Activated T-helper 1 cell treated with anti-CD3 and anti-CD28 coated beads, Interleukin-2, amount 50 U/mL, for 16 hours (primary cell): Measurements from ENCODE around the gene CARS1.

Source experiments
- DNase-seq, 2 donors: peaks; one replicate each; pipeline ENCODE4 v3.0.0-alpha.2; 2020; ENCODE audit warnings: low read depth in 1 of 2, low spot score in 1 of 2

The CARS1 gene

DNA sequence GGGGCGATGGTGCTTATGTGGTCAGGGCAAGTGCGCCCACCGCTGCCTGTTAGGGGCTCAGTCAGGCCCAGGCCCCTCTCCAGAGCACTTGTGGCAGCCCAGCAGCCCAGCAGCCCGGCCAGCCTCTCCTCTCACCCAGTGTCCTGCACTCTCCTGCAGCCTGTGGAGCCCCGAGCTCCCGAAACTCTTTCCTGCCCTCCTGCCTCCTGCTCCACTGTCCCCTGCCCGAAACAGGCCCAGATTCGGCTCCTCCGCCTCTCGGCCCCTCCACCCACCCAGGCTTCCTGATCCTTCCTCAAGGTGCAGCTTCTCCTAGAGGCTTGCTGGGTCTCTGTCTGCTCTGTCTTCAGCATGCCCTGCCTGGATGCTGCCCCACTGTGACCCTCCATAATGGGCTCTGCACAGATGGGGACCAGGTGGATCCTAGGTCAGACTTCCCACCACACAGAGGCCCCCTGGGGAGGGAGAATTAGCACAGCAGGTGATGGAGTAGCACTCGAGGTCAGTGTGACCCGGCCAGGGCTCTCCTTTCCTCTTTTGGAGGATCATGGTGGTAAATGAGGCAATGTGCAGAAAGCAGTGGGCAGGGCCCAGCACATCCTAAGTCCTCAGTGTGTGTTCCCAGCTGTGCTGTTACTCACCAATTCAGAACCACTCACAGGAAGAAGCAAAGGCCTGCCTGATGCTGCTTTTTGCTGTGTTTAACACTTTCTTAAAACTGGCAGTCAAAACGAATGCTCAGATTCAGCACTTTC, 46.5 kb downstream of the CARS1 start:
- no peak for DNase-seq

DNA sequence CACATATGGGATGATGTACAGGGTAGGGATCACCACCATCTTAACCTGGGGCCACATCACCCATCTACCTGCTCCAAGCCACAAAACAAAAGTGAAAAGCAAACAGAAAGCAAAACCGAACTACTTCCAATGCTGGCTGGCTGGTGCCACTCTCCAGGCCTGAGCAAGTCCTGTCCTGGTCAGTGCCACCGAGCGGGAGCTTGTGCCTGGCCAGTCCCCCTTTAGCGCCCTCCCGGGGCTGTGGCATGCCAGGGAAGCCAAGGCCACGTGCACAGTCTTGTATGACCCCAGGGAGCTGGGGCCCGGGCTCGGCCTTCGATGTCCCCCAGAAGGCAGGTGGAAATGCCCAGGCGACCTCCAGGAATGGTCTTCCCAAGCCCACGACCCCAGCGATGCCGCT, 47.2 kb downstream of the CARS1 start:
- no peak for DNase-seq

DNA sequence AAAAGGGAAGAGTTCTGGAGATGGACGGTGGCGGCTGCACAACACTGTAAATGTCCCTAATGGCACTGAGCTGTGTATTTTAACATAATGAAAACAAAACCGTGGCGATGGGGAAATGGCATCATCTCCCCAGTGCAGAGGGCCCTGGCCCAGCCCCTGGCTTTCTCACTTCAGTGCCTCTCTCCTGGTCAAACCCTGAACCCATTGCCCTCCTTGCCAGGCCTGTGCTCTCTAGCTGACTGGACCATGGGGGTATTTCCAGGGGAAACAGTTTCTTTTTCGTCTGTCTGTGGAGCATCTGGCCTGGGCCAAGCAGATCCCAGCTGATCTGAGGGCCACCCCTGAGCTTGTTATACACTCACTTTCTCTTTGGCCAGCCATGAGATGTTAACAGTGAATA, 47.7 kb downstream of the CARS1 start:
- no peak for DNase-seq

DNA sequence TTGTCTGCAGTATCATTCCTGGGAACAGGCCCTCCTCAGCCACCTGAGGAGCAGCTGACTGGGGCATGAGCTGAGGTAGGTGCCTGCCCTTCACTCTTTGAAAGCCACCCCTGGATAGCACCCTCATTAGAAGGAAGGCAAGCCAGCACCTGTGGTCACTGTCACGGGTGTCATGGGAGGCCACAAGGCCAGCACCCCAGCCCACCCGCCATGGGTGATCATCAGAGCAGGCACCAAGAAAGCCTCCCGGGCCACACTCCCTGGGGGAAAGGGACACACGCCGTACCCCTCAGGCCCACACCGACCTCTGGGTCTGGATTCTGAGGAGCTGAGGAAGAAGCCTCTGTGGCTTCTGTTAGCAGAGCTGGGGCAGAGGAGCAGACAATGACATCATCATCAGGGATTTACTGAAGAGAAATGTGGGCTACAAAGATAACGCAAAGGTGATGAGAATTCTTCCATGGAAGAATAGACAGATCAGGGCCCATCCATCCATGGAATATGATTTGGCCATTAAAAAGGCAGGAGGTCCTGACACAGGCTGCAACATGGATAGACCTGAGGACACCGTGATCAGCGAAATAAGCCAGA, 48.4 kb downstream of the CARS1 start:
- no peak for DNase-seq

DNA sequence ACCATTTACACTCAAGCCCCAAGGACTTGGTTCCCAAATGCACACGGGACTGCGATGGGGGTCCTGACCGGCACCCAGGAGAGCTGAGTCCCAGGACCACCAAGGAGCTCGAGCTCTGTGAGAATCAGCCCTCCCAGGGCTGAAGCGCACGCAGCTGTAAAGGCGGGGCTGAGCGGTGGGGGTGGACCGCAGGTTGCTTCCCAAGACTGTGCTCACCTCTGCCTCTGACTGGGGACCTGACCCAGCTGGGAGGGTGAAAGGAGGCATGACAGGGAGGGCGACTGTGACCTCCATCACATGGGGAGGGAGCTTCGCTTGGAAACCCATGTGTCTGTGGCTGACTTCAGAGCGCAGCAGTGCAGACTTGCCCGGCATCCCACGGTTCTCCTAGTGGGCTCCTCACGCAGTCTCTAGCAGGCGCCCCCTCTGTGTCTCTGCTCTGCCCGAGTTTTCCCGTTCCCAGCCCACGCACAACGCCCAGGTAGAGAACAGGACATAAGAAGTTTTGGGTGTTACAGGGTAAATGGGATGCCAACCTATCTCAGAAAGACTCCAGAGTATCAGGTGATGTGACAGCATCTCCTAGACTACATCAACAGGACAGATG, 49.7 kb downstream of the CARS1 start:
- no peak for DNase-seq

DNA sequence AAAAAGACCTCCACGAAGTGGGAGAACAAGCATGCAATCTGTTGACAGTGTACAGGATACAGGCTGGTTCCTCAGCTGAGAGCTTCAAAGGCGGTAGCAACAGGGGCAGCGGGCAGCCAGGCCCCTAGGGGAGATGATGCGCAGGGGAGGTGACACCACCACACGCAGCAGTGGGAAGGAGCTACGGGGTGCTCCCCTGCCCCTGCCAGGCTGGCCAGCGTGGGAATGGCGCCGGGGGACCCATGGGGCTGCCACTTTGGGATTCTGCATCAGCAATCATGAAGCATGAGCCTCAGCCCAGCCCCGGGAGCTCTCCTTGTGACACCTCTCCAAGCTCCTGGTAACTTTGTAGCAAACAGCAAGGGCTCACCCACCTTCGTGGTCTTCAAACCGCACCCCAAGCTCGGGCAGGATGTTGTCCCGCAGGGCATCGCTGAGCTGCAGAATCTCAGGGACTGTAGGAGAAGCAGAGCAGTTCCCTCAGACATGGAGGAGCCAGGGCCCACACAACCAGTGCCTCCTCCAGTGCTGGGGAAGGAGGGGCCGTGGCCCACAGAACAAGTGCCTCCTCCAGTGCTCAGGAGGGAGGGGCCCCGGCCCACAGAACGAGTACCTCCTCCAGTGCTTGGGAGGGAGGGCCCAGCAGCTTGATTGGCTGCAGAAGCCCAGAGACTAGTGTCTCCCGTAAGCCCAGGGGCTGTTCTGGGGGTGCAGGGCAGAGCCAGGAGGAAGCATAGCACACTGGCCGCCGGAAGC, 50.5 kb downstream of the CARS1 start:
- no peak for DNase-seq

DNA sequence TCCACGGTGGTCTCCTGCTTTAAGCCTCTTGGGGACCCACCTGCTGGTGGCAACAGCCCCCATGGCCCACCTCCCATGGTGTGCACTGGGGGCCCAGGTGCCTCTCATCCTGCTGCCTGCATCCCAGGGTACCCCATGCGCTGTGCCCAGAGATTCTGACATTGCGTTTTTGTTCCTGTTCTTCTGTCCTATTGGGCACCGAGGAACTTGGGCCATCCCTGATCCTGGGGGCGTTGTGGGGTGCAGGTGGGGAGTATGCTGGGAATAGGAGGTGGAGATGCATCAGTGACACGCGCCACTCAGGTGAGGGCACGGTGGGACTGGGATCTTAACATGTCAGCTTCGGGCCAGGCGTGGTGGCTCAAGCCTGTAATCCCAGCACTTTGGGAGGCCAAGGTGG, 52.7 kb downstream of the CARS1 start:
- no peak for DNase-seq

DNA sequence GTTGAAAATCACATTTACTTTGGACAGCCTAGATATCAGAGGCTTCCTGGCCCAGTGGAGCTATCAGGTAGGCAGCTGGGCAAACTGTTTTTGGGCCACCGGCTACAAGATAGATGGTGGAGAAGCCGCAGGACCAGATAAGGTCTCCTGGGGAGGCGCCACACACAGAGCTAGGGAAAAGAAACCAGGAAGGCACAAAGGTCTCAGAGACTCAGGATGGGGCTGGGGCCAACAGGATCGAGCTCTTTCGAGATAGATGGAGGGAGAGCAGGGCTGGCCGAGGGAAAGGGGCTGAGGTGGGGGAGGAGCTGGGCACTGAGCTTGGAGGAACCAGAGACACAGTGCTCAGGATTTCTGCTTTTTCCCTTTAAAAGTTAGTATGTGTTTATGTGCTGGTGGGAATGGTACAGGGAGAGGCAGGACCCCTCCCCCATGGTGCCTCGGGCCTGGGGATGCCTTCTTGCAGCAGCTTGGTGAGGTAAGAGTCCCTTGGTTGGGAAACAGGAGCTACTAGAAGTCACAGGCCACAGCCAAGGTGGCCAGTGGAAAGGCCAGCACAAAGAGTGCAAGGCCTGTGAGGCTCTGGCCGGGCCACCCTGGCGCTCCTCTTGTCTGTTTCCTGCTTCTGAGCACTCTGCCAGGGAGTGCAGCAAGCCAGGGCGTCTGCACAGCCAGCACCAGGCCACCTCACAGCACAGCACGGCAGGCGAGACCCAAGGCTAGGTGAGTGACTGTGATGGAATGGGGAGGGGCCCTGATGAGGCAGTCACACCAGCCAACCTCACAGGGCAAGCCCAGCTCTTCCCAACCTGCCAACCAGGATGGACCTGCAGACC, 53.6 kb downstream of the CARS1 start:
- DNase-seq, result no peak

DNA sequence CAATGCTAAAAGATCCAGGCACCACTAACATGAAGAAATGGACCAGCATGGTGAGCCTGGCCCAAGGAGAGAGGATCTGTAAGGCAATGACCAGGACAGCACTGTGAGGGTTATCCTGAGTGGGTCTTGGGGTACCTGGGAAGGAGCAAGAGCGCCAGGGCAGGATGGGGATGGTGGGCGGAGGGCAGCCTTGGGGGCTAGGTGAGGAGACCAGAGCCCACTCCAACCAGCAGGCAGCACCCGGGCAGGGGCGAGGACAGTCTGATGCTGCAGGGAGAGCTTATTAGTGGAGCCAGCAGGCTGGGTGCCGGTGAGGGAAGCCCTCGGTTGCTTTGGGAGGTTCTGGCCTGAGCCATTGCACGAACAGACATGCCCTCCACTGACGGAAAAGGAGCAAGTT, 54.4 kb downstream of the CARS1 start:
- DNase-seq, result no peak

DNA sequence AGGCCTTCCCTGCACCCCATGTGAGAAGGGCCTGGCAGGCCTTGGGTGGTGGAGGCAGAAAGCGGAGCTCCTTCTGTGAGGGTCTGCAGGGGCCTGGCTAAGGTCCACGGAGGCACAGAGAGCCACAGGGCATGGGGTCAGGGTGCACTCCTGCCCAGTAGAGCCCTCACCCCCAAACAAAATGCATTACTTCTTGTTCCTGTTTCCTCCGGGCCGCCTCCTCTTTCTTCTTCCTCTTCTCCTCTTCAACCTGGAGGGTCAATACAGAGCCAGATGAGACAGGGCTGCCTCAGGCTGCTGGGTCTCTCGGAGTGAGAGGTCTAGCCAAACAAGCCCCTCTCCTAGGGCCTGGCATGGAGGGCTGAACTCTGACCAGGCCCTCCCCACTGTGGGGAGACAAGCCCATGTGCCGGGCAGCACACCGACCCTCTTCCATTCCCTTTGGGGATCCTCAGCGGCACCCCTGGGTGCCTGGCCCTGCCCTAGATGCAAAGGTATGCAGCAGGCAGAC, 54.8 kb downstream of the CARS1 start:
- DNase-seq, result no peak

DNA sequence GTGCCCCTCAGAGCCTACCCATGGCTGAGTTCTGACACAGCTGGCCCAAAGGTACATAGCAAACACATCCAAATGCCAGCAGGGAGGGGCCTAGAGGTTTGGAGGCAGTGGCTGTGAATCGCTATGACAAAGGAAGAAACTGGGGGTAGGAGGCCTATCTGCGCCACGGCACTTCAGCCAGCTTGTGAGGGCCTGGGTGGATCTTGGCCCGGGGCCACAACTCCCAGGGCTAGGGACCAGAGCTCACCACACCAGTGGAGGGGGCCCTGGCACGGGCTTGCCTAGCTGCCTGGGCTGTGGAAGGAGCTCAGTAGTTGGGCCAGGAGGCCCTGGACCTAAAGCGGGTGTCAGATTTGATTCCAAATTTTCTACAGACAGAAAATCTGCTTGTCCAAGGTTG, 55.7 kb downstream of the CARS1 start:
- no peak for DNase-seq

DNA sequence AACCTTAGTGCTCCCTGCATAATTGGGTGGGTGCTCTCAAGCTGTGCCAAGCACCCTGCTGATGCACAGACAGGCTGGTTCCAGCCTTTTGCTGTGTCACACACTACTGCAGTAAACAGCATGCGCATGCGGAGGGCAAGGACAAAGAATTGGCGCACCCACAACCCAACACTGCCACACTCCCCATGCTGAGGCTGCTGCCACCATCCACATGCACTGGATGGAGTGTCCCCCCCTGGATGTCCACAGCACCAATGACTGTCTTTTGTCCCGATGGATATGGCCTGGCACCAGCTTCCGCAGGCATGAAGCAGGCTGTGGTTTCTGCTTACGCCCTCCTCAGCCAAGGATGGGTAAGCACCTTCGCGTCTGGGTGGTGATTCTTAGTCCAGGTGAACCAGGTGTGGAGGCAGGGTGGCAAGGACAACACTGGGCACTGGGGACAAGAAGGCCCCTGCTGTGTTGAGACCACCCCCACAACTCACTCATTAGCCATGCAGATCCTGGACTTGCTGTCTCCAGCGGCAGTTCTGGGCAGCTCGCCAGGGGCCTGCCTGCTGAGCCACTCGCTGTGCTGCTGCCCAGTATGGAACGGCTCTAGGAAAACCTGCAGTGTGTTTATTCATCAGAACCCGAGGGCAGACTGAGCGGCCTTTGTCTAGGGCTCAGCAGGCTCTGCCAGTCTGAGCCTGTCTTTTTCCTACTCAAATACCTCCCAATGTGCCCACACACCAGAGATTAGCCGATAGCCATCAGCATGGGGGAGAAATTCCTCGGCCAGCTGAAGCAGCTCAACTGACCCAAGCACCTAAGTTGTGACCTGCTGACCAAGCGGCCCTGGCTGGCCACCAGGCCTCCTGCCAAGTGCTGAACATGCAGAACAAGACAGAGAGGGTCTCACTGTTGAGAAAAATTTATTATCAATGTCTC, 56.9 kb downstream of the CARS1 start:
- no peak for DNase-seq

DNA sequence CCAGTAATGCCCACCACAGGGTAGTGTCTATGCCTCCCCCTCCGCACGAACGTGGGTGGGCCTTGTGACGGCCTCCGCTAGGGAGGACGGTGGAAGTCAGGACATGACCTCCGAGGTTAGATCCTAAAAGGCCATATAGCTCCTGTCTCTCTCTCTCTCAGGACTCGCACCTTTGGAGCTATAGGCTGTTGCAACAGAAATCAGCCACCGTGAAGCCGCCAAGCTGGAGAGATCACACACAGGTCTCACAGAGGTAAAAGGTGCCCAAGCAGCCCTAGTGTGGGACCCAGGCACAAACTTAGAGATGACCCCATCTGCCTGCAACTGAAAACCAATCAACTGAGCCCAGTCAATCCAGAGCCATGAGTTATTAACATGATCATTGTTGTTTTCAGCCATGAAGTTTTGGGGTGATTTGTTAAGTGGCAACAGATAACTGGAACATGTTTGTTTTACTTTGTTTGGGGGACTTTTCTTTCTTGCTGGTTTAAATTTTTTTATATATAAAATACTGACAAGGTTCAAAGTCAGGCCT, 57.7 kb downstream of the CARS1 start:
- DNase-seq, result no peak

DNA sequence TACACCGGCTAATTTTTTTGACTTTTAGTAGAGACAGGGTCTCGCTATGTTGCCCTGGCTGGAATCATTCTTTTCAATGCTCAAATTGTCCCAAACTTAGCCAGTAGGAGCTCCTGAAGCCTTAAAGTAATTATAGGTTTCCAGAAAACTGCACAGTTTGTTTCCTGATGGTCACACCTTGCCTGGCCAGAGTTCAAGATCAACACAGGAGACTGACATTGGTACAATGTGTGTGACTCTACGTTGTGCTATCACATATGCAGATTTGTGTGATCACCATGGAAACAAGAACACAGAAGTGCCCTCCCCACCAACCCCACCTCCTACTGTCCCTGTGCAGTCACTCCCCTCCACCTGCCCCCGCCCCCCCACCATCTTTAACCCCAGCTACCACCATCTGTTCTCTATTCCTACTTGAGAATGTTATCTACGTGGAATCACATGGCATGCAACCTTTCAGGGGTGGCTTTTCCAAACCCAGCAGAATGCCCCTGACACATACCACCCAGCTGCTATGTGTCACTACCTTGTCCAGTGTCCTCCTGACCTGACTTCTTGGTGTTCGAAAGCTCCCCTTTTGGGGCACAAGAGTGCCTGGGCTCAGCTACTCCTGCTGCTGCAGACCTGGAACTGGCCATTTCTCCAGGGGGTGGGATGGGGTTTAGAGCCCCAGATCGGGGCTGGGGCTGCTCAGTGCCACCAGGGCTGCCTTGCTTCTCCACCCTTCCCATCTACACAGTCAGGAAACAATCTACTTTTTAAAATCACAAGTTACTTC, 59.0 kb downstream of the CARS1 start:
- DNase-seq, result no peak

DNA sequence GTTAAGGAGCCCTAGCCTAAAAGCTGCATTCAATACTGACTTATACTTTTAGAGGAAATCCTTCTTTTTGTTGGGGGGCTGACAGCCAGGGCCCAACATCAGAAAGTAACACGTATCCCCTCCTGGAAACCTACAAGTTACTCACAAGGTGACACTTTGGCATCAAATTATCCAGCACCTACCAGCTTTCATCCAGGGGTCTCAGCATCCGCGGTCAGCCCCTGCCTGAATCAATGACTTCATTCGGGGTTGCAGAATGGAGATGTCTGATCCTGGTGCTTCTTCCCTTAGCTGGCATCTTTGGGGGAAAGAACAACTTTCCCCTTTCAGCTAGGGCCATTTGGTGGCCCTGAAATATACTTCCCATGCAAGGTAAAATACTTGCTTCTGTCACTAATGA, 59.8 kb downstream of the CARS1 start:
- no peak for DNase-seq

DNA sequence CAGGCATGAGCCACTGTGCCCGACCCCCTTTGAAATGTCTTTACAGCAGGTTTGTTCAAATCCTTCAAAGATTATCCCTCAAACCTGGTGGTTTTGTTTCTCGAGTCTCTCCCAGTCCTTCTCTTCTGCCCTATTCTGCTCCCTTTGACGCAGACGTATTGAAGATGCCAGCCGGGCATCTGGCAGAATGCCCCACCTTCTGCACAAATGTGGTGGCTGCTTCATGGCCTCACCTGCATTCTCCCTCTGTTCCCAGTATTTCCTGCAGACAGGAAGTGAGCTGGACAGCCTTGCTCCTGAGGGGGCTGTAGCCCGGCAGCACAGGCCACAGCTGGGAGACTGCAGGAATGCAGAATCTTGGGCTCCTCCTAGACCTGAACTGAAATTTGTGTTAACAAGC, 60.2 kb downstream of the CARS1 start:
- DNase-seq, result no peak

DNA sequence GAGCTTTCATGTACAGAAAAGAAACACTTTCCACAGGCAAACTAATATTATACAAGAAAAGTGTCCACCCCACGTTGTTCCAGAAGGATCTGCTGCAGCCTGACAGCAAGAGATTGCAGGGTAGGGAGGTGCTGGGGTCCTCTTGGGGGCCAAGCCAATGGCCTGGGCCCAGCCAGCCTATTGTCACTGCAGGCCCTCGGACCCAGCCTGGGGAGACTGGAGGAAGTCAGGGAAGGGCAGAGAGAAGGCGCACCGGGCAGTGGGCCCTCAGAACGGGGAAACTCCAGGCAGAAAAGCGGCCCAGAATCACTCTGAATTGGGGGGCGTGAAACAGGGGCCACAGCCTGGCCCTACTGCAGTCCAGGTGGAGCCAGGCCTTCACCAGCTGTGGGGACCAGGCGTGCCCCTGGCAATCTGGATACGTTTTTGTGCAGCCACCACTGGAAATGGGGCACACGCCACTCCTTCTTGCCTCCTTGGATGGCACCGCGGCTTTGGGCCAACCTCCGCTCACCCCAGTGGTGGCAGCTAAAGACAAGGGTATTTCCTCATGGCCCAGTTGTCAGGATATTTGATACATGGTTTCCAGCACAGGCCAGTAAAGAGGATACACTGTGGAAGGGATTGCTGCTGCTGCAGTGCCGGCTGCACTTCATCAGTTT, 61.2 kb downstream of the CARS1 start:
- DNase-seq, result no peak

DNA sequence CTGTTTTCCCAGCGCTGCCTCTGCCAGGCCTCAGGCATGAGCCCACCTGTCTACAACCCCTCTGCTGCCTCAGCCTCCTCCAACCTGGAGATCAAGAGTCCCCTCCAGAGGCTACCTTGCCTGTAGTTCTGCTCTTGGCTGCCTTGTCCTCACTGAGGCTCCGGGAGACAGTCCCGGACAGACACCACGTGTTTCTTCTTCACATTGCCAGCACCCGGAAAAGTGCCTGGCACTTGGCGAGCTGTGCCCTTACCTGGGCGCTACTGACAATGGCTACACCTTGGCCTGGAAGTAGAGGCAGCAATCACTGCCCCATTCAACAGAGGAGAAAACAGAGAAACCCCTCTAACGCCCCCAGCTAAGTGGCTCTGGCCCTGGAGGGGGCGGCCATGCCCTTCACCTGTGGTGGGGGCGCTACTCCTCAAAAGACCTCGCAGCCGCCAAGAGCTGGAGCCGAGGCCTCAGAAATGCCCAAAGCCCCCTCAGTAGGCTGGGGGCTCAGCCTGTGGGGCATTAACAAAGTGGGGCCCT, 62.1 kb downstream of the CARS1 start:
- no peak for DNase-seq
